Activated CD4-positive, alpha-beta T cell treated with anti-CD3 and anti-CD28 coated beads, Interleukin-2, amount 50 U/mL, for 16 hours (primary cell): ENCODE data around the gene FBXO10.
"Not testable (repeated sequence)": the region's sequence is repeated elsewhere in the genome, so short reads cannot be mapped to it uniquely, and the experiment has no call there.

Source experiments
- DNase-seq: peaks from one replicate; pipeline ENCODE4 v3.0.0-alpha.2; 2020

The FBXO10 gene

DNA sequence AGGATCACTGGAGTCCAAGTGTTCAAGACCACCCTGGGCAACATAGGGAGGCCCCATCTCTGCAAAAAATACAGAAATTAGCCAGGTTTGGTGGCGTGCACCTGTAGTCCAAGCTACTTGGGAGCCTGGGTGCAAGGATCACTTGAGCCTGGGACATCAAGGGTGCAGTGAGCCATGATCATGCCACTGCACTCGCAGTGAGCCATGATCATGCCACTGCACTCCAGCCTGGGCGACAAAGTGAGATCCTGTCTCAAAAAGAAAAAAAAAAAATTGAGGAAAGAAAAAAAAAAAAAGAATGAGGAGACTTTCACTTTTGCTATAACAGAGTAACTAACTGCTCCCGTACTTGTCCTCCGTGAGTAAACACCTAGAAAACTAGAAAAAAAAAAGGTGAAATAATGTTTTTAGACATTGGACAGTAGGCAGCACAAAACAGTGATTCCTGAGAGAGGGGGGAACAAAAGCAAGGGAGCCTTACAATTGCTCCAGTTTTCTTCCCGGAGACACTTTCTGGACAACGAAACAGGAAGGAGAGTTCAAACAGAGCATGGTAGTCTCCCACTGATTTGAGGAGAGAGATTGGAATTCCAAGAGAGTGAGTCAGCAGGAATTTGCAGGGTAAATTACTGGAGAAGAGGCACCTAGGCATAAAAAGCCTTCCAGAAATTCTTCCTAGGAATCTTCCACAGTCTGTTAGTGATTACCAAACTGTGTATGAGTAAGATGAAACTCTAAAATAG, 104.1 kb downstream of the FBXO10 start:
- DNase-seq = no peak

DNA sequence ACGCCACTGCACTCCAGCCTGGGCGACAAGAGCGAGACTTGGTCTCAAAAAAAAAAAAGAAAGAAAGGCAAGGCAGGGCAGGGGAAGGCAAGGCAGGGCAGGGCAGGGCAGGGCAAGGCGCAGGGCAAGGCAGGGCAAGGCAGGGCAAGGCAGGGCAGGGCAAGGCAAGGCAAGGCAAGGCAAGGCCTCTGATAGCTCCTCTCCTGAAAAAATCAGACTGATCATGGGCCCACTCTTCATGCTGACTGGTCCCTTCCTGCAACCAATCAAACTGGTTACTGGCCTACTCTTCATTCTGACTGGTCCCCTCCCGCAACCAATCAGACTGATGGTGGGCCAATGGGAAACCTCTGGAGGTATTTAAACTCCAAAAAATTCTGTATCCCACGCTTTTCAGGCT, 107.6 kb downstream of the FBXO10 start:
- no peak for DNase-seq

DNA sequence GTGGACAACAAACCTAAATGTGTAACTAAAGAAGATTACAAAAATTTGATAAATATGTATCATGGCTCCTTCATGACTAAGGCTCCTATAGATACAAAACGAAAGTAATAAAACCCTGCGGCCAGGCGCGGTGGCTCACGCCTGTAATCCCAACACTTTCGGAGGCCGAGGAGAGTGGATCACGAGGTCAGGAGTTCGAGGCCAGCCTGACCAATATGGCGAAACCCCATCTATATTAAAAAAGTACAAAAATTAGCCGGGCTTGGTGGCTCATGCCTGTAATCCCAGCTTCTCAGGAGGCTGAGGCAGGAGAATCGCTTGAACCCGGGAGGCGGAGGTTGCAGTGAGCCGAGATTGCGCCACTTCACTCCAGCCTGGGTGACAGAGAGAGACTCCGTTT, 108.7 kb downstream of the FBXO10 start:
- not testable (repeated sequence) for DNase-seq

DNA sequence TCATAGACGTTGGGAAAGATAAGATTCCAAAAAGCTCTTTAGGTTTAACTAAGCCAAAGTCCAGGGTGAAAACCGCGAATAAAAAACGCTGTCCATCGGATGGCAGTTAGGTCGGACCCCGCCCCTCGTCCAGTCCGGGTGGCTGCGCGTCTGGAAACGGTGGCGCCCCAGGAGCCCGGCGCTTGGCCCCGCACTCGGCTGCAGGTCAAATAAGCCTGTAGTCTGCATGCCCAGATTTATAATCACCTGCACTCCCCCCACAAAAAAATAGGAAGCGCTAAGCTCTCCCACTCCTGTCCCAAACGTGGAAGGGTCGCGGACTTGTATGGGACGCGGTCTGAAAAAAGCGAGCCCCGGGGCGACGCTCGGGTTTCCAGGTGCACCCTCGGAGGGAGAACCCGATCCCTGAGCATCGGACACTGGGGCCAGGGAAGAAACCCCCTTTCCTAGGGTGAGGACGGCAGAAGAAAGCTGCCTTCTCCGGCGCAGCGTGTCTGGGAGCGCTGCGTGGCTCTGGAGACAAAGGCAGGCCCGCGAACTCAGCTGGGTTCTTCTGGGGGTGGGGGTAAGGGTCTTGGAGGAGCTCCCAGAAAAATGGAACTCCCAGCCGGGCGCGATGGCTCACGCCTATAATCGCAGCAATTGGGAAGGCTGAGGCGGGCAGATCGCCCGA, 110.0 kb downstream of the FBXO10 start:
- no peak for DNase-seq

DNA sequence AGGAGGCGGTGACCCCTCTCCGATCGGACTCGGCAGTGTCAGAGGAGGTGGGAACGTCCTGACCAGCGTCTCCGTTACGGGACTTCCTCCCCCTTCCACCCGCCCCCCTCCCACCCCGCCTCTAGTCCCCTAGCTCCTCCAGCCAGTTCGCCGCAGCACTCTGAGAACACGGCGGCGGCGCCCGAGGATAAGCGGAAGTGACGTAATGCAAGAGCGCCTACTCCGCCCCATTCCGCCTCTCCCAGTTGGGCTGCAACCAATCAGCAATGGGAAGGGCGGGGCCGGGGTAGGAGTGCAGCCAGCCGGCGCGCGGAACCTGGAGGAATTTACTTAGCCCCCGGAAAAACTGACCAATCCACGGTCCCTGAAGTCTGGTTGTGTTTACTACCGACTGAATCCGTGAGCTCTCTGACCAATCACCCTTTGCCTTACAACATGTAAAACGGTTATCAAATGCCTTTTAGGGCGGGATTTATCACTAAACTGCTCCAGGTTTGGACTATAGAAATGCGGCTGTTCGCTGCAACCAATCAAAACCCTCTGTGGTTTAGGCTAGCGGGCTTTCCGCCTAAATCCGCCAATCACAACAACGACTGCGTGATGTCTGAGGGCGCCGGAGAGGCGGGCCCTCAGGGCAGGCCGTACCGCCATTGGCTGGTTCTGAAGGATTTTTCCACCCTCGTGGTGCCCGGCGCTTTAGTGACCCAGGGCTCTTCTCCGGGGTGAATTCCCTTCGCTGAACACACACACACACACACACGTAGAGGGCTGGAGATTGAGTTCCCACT, 110.7 kb downstream of the FBXO10 start, which contains the start of gene ZBTB5:
TSS of gene ZBTB5 (minus strand) at position 202 of the 788 bp plus-strand sequence. CDS start 22,899 bp downstream, outside the sequence.
- DNase-seq = peak; percentile 99

DNA sequence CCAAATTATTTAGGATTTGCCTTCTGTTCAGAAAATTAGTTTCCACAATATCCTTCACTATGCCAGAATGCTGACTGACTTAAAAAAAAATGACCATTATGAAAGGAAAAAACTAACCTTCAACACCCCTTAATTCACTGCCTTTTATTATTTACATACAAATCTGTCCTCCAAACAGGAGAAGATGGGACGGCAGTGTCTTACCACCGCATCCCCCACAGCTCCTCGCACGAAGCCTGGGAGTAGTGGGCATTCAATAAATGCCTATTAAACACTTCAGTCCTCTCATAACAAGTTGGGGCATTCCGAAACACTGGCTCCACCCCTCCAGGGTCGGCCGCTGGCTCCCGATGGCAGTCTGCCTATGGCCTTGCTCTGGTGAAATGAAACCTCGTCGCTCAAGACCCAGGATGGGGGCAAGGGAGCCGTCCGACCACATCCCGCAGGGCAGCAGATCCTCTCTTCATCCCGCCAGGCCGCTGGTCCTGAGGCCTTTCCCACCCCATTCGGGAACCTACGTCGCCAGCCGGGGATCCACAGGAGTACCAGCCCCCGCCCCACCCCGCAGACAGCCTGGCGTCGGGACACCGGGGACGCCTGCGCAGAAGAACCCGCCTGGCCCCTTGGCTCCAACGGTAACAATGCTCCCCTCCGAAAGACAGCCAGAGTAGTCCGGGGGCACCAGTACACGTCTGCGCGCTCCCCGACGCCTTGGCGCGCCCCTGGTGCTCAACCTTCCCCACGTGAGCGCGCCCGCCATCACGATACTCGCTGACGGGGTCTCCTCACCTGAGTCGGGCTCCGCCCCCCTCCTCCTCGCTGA, 111.5 kb downstream of the FBXO10 start:
- DNase-seq = peak; percentile 56

DNA sequence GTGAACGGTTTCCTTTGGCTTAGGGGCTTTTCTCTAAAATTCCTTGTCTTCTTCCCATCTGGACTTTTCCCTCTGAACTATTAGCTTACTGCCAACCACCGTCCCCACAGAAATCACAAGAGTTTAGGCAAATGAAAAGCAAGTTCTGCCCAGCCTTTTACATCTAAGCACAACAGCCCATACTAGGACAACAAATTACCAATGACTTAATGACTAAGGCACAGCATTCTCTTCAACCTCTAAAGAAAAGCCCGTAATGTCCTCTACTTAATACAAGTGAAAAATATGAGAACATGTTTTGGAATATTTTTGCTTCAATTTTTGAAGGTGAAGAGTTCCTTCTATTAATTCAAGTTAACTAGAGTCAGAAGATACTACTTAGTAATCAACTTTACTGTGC, 112.2 kb downstream of the FBXO10 start:
- no peak for DNase-seq
